ENCODE results near the gene CACNB3. TPM values are rescaled to one million over a fixed set of nuclear protein-coding genes. Genes with fewer than 3 reads are reported as not detected.

CACNB3 gene
- total and polyA plus RNA-seq, 2 of the 13 experiments (the other 11 are each of a cell fraction or from before 2014, with no cell fraction given), result 0.29 to 0.54 TPM

DNA sequence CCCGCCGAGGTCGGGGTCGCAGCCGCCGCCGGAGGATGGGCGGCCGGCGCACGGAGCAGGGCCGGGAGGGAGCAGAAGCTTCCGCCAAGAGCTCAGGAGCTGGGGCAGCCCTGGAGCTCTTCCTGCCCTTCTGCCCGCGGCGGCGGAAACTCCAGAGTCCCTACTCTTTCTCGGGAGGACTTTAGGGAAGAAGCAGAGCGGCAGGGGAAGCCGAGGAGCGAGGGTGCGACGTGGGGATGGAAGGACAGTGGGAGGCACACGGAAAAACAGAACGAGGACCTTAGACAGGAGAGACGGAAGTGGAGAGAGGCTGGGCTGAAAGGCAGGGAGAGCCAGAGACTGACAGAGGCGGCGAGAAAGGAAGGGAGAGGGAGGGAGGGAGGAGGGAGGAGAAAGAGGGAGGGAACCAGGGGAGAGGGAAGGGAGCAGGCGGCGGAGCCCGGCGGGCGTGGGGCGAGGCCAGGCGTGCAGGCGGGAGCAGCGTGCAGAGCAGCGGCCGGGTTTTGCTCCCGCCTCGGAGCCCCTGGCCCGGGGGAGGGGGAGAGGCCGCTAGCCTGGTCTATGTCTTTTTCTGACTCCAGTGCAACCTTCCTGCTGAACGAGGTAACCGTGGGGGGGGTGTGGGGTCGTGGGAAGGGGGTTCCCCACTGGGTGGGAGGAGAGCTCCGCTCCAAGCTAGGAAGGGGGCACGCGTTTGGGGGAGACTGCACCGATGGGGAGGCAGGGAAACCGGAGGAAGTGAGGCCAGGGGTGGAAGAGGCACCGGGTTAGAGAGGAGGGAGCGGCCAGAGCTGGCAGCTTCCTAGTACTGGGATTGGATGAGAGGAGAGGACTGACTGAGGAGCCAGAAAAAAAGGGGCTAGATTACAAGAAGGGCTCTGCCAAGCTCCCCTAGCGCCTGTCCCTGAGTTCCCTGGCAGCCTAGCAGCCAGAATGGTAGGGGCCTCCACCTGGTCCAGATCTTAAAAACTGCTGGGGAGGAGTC is 2.9 kb upstream of the CACNB3 start (continued):
- TF ChIP-seq ZNF557 (CRISPR knock-in tag; IDR thresholded peaks at IDR 0.05) (no peak), ZNF605 (CRISPR knock-in tag; IDR thresholded peaks at IDR 0.05) (peak; percentile 51; the same call in 1 of the 2 replicates), SALL1 (CRISPR knock-in tag; IDR thresholded peaks at IDR 0.05) (0 out of 2 replicates have a peak, but pooled peaks have one; percentile 11), TCF7L2 (IDR thresholded peaks at IDR 0.05; ENCODE audit: low read depth, low read length) (no peak), ZFP1 (CRISPR knock-in tag; IDR thresholded peaks at IDR 0.05) (no peak), POLR2AphosphoS5 (IDR thresholded peaks at IDR 0.05; ENCODE audit: low read depth, low read length) (0 out of 2 replicates have a peak, but pooled peaks have one; percentile 23), MIER2 (CRISPR knock-in tag; IDR thresholded peaks at IDR 0.05) (no peak)
- TF ChIP-seq, protein P1, sequence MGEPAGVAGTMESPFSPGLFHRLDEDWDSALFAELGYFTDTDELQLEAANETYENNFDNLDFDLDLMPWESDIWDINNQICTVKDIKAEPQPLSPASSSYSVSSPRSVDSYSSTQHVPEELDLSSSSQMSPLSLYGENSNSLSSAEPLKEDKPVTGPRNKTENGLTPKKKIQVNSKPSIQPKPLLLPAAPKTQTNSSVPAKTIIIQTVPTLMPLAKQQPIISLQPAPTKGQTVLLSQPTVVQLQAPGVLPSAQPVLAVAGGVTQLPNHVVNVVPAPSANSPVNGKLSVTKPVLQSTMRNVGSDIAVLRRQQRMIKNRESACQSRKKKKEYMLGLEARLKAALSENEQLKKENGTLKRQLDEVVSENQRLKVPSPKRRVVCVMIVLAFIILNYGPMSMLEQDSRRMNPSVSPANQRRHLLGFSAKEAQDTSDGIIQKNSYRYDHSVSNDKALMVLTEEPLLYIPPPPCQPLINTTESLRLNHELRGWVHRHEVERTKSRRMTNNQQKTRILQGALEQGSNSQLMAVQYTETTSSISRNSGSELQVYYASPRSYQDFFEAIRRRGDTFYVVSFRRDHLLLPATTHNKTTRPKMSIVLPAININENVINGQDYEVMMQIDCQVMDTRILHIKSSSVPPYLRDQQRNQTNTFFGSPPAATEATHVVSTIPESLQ (CRISPR knock-in tag; conservative IDR thresholded peaks at IDR 0.05), result no peak
- TF ChIP-seq, protein P2, sequence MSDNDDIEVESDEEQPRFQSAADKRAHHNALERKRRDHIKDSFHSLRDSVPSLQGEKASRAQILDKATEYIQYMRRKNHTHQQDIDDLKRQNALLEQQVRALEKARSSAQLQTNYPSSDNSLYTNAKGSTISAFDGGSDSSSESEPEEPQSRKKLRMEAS (IDR thresholded peaks at IDR 0.05), result peak; percentile 86
- TF ChIP-seq, protein P3, sequence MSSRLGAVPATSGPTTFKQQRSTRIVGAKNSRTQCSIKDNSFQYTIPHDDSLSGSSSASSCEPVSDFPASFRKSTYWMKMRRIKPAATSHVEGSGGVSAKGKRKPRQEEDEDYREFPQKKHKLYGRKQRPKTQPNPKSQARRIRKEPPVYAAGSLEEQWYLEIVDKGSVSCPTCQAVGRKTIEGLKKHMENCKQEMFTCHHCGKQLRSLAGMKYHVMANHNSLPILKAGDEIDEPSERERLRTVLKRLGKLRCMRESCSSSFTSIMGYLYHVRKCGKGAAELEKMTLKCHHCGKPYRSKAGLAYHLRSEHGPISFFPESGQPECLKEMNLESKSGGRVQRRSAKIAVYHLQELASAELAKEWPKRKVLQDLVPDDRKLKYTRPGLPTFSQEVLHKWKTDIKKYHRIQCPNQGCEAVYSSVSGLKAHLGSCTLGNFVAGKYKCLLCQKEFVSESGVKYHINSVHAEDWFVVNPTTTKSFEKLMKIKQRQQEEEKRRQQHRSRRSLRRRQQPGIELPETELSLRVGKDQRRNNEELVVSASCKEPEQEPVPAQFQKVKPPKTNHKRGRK (CRISPR knock-in tag; IDR thresholded peaks at IDR 0.05), result no peak
- TF ChIP-seq, protein P4, sequence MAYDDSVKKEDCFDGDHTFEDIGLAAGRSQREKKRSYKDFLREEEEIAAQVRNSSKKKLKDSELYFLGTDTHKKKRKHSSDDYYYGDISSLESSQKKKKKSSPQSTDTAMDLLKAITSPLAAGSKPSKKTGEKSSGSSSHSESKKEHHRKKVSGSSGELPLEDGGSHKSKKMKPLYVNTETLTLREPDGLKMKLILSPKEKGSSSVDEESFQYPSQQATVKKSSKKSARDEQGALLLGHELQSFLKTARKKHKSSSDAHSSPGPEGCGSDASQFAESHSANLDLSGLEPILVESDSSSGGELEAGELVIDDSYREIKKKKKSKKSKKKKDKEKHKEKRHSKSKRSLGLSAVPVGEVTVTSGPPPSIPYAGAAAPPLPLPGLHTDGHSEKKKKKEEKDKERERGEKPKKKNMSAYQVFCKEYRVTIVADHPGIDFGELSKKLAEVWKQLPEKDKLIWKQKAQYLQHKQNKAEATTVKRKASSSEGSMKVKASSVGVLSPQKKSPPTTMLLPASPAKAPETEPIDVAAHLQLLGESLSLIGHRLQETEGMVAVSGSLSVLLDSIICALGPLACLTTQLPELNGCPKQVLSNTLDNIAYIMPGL (CRISPR knock-in tag; IDR thresholded peaks at IDR 0.05; ENCODE audit: borderline replicate concordance in 1 of 2, low read depth in 1 of 2), result peak in 1 of 2 experiments; percentile 59; a peak in 1 of 4 replicates
